ENCODE data around the gene ATP13A1. TPM values are rescaled to one million over a fixed set of nuclear protein-coding genes. Genes with fewer than 3 reads are reported as not detected.
"Not testable (repeated sequence)": the region's sequence is repeated elsewhere in the genome, so short reads cannot be mapped to it uniquely, and the experiment has no call there.

Gene ATP13A1
- total RNA-seq, 2 donors from 2014 or later, result 38.7 to 570 TPM

- Histone ChIP-seq H3K9me3 (peaks cover 0 to 6% (median 0%) of the 10 kb centered on the region in 3 donors), H3K36me3 (replicated peaks in 1 of 2; ENCODE audit: insufficient read depth in 1 of 2, low read depth in 2 of 2) (peaks cover 5 to 6% of the 10 kb centered on the region in 2 donors), H3K27me3 (no peaks in the 10 kb centered on the region), H3K27ac (no peak overlapping the region), H3K4me3 (no peak overlapping the region), H3K4me1 (peaks cover 18% of the 10 kb centered on the region)
- DNase-seq, result no peak
- no peak for ATAC-seq
- TF ChIP-seq CTCF (IDR thresholded peaks at IDR 0.05) (no peak), POLR2A (IDR thresholded peaks at IDR 0.05) (no peak)
- intact Hi-C loops (cut with DNase I), result no loop called here
- 96 to 98% methylated on average over 6 of the region's 6 CpGs for WGBS, 2 donors
These were observed 10.8 kb upstream of the ATP13A1 start for GRCh38 chr19:19674315-19674714.

GRCh38 chr19:19672816-19673215, 9.3 kb upstream of the ATP13A1 start:
- Histone ChIP-seq H3K27me3 (no peaks in the 10 kb centered on the region), H3K9me3 (no peaks in the 10 kb centered on the region), H3K27ac (no peak overlapping the region), H3K36me3 (replicated peaks in 1 of 2; ENCODE audit: insufficient read depth in 1 of 2, low read depth in 2 of 2) (no peaks in the 10 kb centered on the region), H3K4me3 (no peak overlapping the region), H3K4me1 (peaks cover 23% of the 10 kb centered on the region)
- DNase-seq (no peak), ATAC-seq (no peak)
- intact Hi-C loops (cut with DNase I), result no loop called here
- WGBS, 2 donors, result 92 to 98% methylated on average over 3 of the region's 3 CpGs
- TF ChIP-seq CTCF (IDR thresholded peaks at IDR 0.05) (no peak), POLR2A (IDR thresholded peaks at IDR 0.05) (no peak)

- no peaks in the 10 kb centered on the region for H3K36me3 ChIP-seq (replicated peaks in 1 of 2; ENCODE audit: insufficient read depth in 1 of 2, low read depth in 2 of 2)
These were observed 6.6 kb upstream of the ATP13A1 start for GRCh38 chr19:19670070-19670551.

GRCh38 chr19:19668230-19669012, 4.9 kb upstream of the ATP13A1 start, which contains the start of gene ZNF101:
Gene ZNF101, plus strand, starts transcription at chr19:19668839. Its CDS starts 125 bp downstream, at chr19:19668964.
- intact Hi-C loops (cut with DNase I), result no loop called here
- TF ChIP-seq POLR2A (IDR thresholded peaks at IDR 0.05), result peak in 2 of 3 donors; percentile 60 to 69
- TF ChIP-seq CTCF (IDR thresholded peaks at IDR 0.05), result no peak

More at GRCh38 chr19:19670070-19670551, 6.6 kb upstream of the ATP13A1 start:
- Histone ChIP-seq H3K27ac (no peak overlapping the region), H3K27me3 (no peaks in the 10 kb centered on the region), H3K4me3 (no peak overlapping the region), H3K9me3 (no peaks in the 10 kb centered on the region), H3K4me1 (peaks cover 23% of the 10 kb centered on the region)
- intact Hi-C loops (cut with DNase I), result no loop called here
- DNase-seq, result no peak
- 72 to 78% methylated on average over 10 of the region's 10 CpGs for WGBS, 2 donors
- ATAC-seq, result no peak
- TF ChIP-seq CTCF (IDR thresholded peaks at IDR 0.05) (no peak), POLR2A (IDR thresholded peaks at IDR 0.05) (no peak)

GRCh38 chr19:19665420-19665948, 2.0 kb upstream of the ATP13A1 start:
- intact Hi-C loops (cut with DNase I); H3K9me3 ChIP-seq; DNase-seq; H3K4me3 ChIP-seq; H3K27ac ChIP-seq; H3K27me3 ChIP-seq; H3K36me3 ChIP-seq (replicated peaks in 1 of 2; ENCODE audit: insufficient read depth in 1 of 2, low read depth in 2 of 2); ATAC-seq: not testable (repeated sequence)
- H3K4me1 ChIP-seq, result peaks cover 35% of the 10 kb centered on the region
- 94 to 95% methylated on average over 22 of the region's 22 CpGs for WGBS, 2 donors

More at GRCh38 chr19:19668230-19669012, 4.9 kb upstream of the ATP13A1 start, which contains the start of gene ZNF101:
- H3K9me3 ChIP-seq, result no peaks in the 10 kb centered on the region
- no peaks in the 10 kb centered on the region for H3K36me3 ChIP-seq (replicated peaks in 1 of 2; ENCODE audit: insufficient read depth in 1 of 2, low read depth in 2 of 2)
- DNase-seq (peak; percentile 90 to 93 (median 91)), ATAC-seq (peak; percentile 74)
- no peaks in the 10 kb centered on the region for H3K27me3 ChIP-seq
- peak within 1 kb of the TSS; percentile 76 to 95 for H3K4me3 ChIP-seq
- H3K4me1 ChIP-seq, result peaks cover 23% of the 10 kb centered on the region
- WGBS, 2 donors, result 5 to 21% methylated on average over 11 to 34 of the region's 36 CpGs
- peak within 1 kb of the TSS; percentile 62 to 92 (median 86) for H3K27ac ChIP-seq

Measured in body of pancreas (tissue), 4 donors.